GM12874 (cell line): ENCODE data around the gene RPP25.

Source experiments
- CTCF ChIP-seq: IDR thresholded peaks from 2 replicates; pipeline ENCODE4 v1.5.1; 2011; ENCODE audit warnings: low read depth, mild to moderate bottlenecking, control low read depth, low read length, moderate library complexity; ENCODE audit not compliant: insufficient read depth

The RPP25 gene

GRCh38 chr15:74956648-74957475, at the start of gene RPP25:
Gene RPP25 (minus strand): TSS chr15:74956772. CDS start chr15:74956583, 189 bp downstream.
- no peak for TF ChIP-seq CTCF

DNA sequence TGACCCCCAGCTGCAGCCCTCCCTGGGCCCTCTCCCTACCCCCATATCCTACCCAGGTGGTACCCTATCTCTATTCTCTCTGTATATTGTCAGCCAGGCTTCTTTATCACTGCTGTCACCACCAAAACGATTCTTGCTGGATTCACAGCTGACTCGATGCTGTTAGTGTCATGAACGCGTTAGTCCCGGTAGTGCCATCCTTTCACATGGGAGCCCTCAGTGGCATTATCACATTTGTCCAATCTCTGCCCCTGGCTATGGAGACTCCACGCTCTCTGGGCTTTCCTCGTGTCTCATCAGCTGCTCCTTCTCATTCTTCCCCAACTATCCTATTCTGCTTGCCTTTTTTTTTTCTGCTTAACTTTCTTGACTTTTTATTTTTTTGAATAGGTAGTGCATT, 45.8 kb upstream of the RPP25 start:
- TF ChIP-seq CTCF = no peak

- no peak for TF ChIP-seq CTCF
Observed at GRCh38 chr15:75001310-75001709, 44.7 kb upstream of the RPP25 start.

GRCh38 chr15:74997543-74997942, 41.0 kb upstream of the RPP25 start:
- TF ChIP-seq CTCF = no peak

DNA sequence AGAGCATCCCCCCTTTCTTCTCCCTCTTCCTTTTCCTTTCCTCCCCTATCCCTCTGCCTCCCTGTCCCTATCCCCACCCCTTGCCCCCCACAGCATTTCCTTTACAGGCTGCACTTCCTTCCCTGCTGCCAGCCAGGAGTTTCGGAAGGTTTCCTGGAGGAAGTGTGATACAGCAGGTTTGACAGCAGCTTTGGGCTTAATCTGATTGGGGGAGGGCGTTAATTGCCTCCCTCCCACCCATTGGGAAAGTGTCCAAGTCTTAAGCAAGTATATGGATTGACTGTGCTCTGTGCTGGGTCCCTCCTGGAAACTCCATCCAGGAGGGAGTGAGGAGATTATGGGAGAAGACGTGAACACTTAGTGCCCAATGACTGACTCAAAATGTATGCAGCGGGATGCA, 40.6 kb upstream of the RPP25 start:
- no peak for TF ChIP-seq CTCF

GRCh38 chr15:74995779-74996765, 39.5 kb upstream of the RPP25 start:
- TF ChIP-seq CTCF = no peak

DNA sequence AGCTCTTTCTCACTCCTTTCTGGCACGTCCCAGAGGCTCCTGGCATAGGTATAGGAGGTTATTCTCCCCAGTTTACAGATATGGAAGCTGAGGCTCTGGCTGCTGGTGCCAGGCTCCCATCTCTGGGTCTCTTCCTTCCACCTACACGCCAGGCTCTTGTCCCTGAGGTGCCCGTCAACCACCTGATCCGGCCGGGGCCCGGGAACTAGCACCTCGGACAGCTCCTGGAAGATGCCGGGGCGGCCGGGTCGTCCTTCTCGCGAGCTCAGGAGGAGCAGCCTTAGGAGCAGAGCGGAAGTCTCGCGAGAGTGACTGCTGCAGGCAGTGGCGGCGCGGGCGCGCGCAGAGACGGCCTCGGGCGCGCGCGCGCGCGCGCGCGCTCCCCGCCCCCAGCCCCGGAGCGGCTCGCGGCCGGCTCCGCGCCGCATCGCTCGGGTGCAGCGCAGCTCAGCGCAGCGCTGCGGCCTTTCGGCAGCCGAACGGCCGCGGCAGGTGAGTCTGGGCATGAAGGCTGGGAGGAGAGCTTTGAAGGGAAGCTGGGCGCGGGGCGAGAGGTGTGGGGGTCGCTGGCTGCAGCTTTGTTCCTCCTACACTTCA, 38.7 kb upstream of the RPP25 start, which contains the start of gene SCAMP5:
SCAMP5 (plus strand) TSS at position 382 of the 597 bp plus-strand sequence. CDS start 16,277 bp downstream, outside the sequence.
- TF ChIP-seq CTCF = no peak
